K562 (cell line): ENCODE measurements around the gene RAB24. TPM values are rescaled to one million over a fixed set of nuclear protein-coding genes. Genes with fewer than 3 reads are reported as not detected.

ENCODE experiments used
- CBFA2T2 ChIP-seq: fragments of 450-650 bp; conservative IDR thresholded peaks from 2 replicates; pipeline ENCODE4 v1.6.1; 2017; ENCODE audit warnings: mild to moderate bottlenecking
- EP400 ChIP-seq: fragments of 450-650 bp; IDR thresholded peaks from 2 replicates; pipeline ENCODE4 v1.6.1; 2017; ENCODE audit warnings: antibody characterized with exemption, mild to moderate bottlenecking, moderate library complexity
- FOXP1 ChIP-seq: sonication (generic); formaldehyde crosslinking; IDR thresholded peaks from 2 replicates; pipeline ENCODE4 v1.8.0; 2022; ENCODE audit warnings: mild to moderate bottlenecking, missing genetic modification reagents
- GABPA ChIP-seq: fragments of 200-800 bp; sonication (Bioruptor generic); conservative IDR thresholded peaks from 2 replicates; pipeline ENCODE4 v1.6.1; 2016; ENCODE audit warnings: low read depth, missing genetic modification characterization, missing compliant biosample characterization
- MTA1 ChIP-seq: fragments of 450-650 bp; IDR thresholded peaks from 2 replicates; pipeline ENCODE4 v1.6.1; 2017; ENCODE audit warnings: borderline replicate concordance
- PCBP1 ChIP-seq: fragments of 200-400 bp; formaldehyde crosslinking; IDR thresholded peaks from 2 replicates; pipeline ENCODE4 v1.6.1; 2018; ENCODE audit warnings: mild to moderate bottlenecking, low read depth, low read length; ENCODE audit not compliant: poor library complexity, severe bottlenecking
- STAT5B ChIP-seq: fragments of 250-450 bp; sonication (Bioruptor Pico); IDR thresholded peaks from 2 replicates; pipeline ENCODE4 v1.8.0; 2021; ENCODE audit warnings: mild to moderate bottlenecking, inconsistent platforms
- TAL1 ChIP-seq: fragments of 450-650 bp; IDR thresholded peaks from 2 replicates; pipeline ENCODE4 v1.6.1; 2016; ENCODE audit warnings: mild to moderate bottlenecking
- TBP ChIP-seq: optimal IDR thresholded peaks from 2 replicates; pipeline ENCODE3; 2011; ENCODE audit warnings: low read depth, low read length, improper control_type of control experiment
- THRB ChIP-seq: fragments of 450-650 bp; formaldehyde crosslinking; conservative IDR thresholded peaks from 2 replicates; pipeline ENCODE4 v1.4.0; 2022; ENCODE audit warnings: mild to moderate bottlenecking, missing genetic modification characterization
- ZNF124 ChIP-seq: sonication (generic); formaldehyde crosslinking; IDR thresholded peaks from 2 replicates; pipeline ENCODE4 v1.8.1; 2022; ENCODE audit warnings: missing genetic modification reagents
- ZSCAN29 ChIP-seq: fragments of 450-650 bp; IDR thresholded peaks from 2 replicates; pipeline ENCODE4 v1.6.1; 2017
- polyA plus RNA-seq, 8 experiments: library from polyadenylated mRNA; depleted of rRNA in 4 of 8; stranded (reverse) in 5 of 8; unstranded in 3 of 8; fragments of >200 nt; fragmentation: Nextera tagmentation in 2 of 8; fragmentation: Illumina TruSeq in 1 of 8; extraction: Ambion mirVana in 2 of 8; extraction: Trizol in 1 of 8; gene quantifications; 2 replicates each; pipeline versions ENCODE4 v1.2.1 to v1.2.3, GENCODE V29; 2011 to 2014; ENCODE audit warnings: inconsistent platforms in 1 of 8, missing spikeins in 1 of 8
- total RNA-seq, 7 experiments: library from RNA; depleted of rRNA in 6 of 7; stranded (reverse); fragments of >200 nt in 6 of 7; fragmentation: Illumina TruSeq in 2 of 7; extraction: Trizol in 2 of 7; gene quantifications; 2 replicates each; pipeline versions ENCODE4 v1.2.1 to v1.2.3, GENCODE V29; 2011 to 2021; ENCODE audit warnings: low replicate concordance in 1 of 7
- TF ChIP-seq, protein P1 (sequence below): sonication (generic); formaldehyde crosslinking; IDR thresholded peaks from 2 replicates; pipeline ENCODE4 v1.8.0; 2022; ENCODE audit warnings: mild to moderate bottlenecking, missing genetic modification reagents
- TF ChIP-seq, protein P2 (sequence below): fragments of 450-650 bp; IDR thresholded peaks from 2 replicates; pipeline ENCODE4 v1.6.1; 2016
- TF ChIP-seq, protein P3 (sequence below), 3 experiments: IDR thresholded peaks in 2 of 3; conservative IDR thresholded peaks in 1 of 3; 2 replicates each; pipeline ENCODE4 v1.5.1; 2011 to 2012; ENCODE audit warnings: low read length in 3 of 3, mild to moderate bottlenecking in 3 of 3, control low read depth in 2 of 3, improper control_type of control experiment in 1 of 3, inconsistent platforms in 1 of 3, low read depth in 1 of 3, mixed read lengths in 1 of 3, moderate library complexity in 1 of 3; ENCODE audit not compliant: insufficient read depth in 2 of 3
- TF ChIP-seq, protein P4 (sequence below): fragments of 250-450 bp; sonication (Bioruptor Pico); IDR thresholded peaks from 2 replicates; pipeline ENCODE4 v1.8.0; 2022; ENCODE audit warnings: inconsistent platforms, mild to moderate bottlenecking, moderate library complexity, borderline replicate concordance

RAB24 gene
- total and polyA plus RNA-seq, 9 of the 15 experiments (the other 6 are each of a cell fraction or from before 2014, with no cell fraction given), result 13.9 to 107 (median 34.8) TPM

DNA sequence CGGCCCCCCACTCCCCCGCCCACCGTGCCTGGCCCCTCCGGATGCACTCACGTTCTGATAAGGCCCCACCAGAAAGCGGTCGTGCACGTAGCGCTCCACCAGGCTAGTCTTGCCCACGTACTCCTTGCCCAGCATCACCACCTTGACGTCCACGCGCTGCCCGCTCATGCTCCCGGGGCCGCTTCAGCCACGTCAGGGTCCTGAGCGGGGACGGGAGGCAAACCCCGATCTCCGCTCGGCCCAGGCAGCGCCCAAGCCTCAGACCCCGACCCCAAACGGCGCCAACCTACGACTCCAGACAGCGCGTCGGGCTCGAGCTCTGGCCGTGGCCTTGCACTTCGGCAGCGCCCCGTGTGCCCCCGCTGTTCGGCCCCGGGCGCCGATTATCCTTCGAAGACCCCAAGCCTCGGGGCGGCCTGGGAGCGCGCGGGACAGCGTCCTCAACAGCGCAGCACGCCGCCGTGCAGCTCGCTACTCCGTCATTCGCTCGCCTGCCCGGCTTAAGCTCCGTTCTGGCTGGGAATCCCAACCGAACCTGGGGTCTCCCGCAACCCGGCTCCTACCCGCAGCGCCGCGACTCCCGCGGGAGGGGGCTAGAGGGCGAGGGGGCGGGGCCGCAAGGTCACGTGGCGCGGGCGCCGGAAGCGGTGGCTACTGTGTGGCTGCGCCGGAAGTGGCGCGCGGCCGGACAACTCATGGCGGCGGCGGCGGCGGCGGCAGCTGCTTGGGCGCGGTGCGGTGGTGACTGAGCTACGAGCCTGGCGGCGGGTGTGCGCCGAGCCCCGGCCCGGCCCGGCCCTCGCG, at the start of gene RAB24, which contains the start of gene PRELID1 (continued):
- TF ChIP-seq THRB (no peak), EP400 (peak; percentile 81), FOXP1 (CRISPR knock-in tag) (peak; percentile 91), ZSCAN29 (no peak), GABPA (tag) (peak; percentile 97), TAL1 (no peak), MTA1 (peak; percentile 50; the same call in 1 of the 2 replicates), TBP (peak; percentile 38), CBFA2T2 (peak; percentile 62), PCBP1 (peak; percentile 67), STAT5B (CRISPR knock-in tag) (no peak), ZNF124 (CRISPR knock-in tag) (no peak)
- TF ChIP-seq, protein P1, sequence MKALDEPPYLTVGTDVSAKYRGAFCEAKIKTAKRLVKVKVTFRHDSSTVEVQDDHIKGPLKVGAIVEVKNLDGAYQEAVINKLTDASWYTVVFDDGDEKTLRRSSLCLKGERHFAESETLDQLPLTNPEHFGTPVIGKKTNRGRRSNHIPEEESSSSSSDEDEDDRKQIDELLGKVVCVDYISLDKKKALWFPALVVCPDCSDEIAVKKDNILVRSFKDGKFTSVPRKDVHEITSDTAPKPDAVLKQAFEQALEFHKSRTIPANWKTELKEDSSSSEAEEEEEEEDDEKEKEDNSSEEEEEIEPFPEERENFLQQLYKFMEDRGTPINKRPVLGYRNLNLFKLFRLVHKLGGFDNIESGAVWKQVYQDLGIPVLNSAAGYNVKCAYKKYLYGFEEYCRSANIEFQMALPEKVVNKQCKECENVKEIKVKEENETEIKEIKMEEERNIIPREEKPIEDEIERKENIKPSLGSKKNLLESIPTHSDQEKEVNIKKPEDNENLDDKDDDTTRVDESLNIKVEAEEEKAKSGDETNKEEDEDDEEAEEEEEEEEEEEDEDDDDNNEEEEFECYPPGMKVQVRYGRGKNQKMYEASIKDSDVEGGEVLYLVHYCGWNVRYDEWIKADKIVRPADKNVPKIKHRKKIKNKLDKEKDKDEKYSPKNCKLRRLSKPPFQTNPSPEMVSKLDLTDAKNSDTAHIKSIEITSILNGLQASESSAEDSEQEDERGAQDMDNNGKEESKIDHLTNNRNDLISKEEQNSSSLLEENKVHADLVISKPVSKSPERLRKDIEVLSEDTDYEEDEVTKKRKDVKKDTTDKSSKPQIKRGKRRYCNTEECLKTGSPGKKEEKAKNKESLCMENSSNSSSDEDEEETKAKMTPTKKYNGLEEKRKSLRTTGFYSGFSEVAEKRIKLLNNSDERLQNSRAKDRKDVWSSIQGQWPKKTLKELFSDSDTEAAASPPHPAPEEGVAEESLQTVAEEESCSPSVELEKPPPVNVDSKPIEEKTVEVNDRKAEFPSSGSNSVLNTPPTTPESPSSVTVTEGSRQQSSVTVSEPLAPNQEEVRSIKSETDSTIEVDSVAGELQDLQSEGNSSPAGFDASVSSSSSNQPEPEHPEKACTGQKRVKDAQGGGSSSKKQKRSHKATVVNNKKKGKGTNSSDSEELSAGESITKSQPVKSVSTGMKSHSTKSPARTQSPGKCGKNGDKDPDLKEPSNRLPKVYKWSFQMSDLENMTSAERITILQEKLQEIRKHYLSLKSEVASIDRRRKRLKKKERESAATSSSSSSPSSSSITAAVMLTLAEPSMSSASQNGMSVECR (CRISPR knock-in tag), result peak; percentile 97
- TF ChIP-seq, protein P2, sequence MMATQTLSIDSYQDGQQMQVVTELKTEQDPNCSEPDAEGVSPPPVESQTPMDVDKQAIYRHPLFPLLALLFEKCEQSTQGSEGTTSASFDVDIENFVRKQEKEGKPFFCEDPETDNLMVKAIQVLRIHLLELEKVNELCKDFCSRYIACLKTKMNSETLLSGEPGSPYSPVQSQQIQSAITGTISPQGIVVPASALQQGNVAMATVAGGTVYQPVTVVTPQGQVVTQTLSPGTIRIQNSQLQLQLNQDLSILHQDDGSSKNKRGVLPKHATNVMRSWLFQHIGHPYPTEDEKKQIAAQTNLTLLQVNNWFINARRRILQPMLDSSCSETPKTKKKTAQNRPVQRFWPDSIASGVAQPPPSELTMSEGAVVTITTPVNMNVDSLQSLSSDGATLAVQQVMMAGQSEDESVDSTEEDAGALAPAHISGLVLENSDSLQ, result no peak
- TF ChIP-seq, protein P3, sequence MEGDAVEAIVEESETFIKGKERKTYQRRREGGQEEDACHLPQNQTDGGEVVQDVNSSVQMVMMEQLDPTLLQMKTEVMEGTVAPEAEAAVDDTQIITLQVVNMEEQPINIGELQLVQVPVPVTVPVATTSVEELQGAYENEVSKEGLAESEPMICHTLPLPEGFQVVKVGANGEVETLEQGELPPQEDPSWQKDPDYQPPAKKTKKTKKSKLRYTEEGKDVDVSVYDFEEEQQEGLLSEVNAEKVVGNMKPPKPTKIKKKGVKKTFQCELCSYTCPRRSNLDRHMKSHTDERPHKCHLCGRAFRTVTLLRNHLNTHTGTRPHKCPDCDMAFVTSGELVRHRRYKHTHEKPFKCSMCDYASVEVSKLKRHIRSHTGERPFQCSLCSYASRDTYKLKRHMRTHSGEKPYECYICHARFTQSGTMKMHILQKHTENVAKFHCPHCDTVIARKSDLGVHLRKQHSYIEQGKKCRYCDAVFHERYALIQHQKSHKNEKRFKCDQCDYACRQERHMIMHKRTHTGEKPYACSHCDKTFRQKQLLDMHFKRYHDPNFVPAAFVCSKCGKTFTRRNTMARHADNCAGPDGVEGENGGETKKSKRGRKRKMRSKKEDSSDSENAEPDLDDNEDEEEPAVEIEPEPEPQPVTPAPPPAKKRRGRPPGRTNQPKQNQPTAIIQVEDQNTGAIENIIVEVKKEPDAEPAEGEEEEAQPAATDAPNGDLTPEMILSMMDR (IDR thresholded peaks at IDR 0.05 in 2 of 3, conservative IDR thresholded peaks at IDR 0.05 in 1 of 3; ENCODE audit: insufficient read depth in 2 of 3, low read depth in 1 of 3, low read length in 3 of 3), result peak in 2 of 3 experiments; percentile 19 to 38; a peak in 4 of 6 replicates
- TF ChIP-seq, protein P4, sequence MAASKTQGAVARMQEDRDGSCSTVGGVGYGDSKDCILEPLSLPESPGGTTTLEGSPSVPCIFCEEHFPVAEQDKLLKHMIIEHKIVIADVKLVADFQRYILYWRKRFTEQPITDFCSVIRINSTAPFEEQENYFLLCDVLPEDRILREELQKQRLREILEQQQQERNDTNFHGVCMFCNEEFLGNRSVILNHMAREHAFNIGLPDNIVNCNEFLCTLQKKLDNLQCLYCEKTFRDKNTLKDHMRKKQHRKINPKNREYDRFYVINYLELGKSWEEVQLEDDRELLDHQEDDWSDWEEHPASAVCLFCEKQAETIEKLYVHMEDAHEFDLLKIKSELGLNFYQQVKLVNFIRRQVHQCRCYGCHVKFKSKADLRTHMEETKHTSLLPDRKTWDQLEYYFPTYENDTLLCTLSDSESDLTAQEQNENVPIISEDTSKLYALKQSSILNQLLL, result no peak
